ENCODE data around the gene RNPEPL1.

The RNPEPL1 gene

GRCh38 chr2:240529344-240529999, 38.8 kb upstream of the RNPEPL1 start:
- Histone ChIP-seq H4K20me1 (ENCODE audit: insufficient read depth, low read length) (no peaks in the 10 kb centered on the region), H3K9me3 (replicated peaks; ENCODE audit: insufficient read depth, low read length) (no peaks in the 10 kb centered on the region), H3K9me2 (replicated peaks; ENCODE audit: insufficient read depth, low read length) (no peaks in the 10 kb centered on the region), H2AFZ (ENCODE audit: low read length) (no peak overlapping the region), H3K9ac (ENCODE audit: low read length) (no peak overlapping the region), H3K4me2 (ENCODE audit: low read depth, low read length) (no peak overlapping the region), H3K36me3 (replicated peaks; ENCODE audit: insufficient read depth, low read length) (peaks cover 2% of the 10 kb centered on the region; the same call in 1 of the 2 replicates), H3F3A (ENCODE audit: insufficient read depth, low read length) (no peaks in the 10 kb centered on the region), H3K27me3 (replicated peaks; ENCODE audit: insufficient read depth, low read length) (no peaks in the 10 kb centered on the region), H3K4me1 (ENCODE audit: low read length) (no peaks in the 10 kb centered on the region), H3K4me3 (ENCODE audit: low read length) (no peak overlapping the region), H3K27ac (ENCODE audit: low read length) (no peak overlapping the region), H3K79me2 (ENCODE audit: low read length) (0 out of 2 replicates have a peak, but pooled peaks cover 2% of the 10 kb centered on the region)
- no peak for TF ChIP-seq EZH2 (optimal IDR thresholded peaks at IDR 0.05; ENCODE audit: low read depth, low read length)
- TF ChIP-seq CTCF (IDR thresholded peaks at IDR 0.05; ENCODE audit: low read length), result no peak
- TF ChIP-seq EZH2phosphoT487 (IDR thresholded peaks at IDR 0.05; ENCODE audit: low read length), result no peak
- DNase-seq, result no peak

- no peak for DNase-seq
- Histone ChIP-seq H2AFZ (ENCODE audit: low read length) (no peak overlapping the region), H3K4me3 (ENCODE audit: low read length) (no peak overlapping the region), H3K79me2 (ENCODE audit: low read length) (0 out of 2 replicates have a peak, but pooled peaks cover 2% of the 10 kb centered on the region), H3K4me2 (ENCODE audit: low read depth, low read length) (no peak overlapping the region), H4K20me1 (ENCODE audit: insufficient read depth, low read length) (no peaks in the 10 kb centered on the region), H3K9me2 (replicated peaks; ENCODE audit: insufficient read depth, low read length) (no peaks in the 10 kb centered on the region), H3K27me3 (replicated peaks; ENCODE audit: insufficient read depth, low read length) (no peaks in the 10 kb centered on the region), H3K27ac (ENCODE audit: low read length) (no peak overlapping the region), H3K9me3 (replicated peaks; ENCODE audit: insufficient read depth, low read length) (no peaks in the 10 kb centered on the region), H3K4me1 (ENCODE audit: low read length) (no peaks in the 10 kb centered on the region), H3K9ac (ENCODE audit: low read length) (no peak overlapping the region), H3F3A (ENCODE audit: insufficient read depth, low read length) (no peaks in the 10 kb centered on the region), H3K36me3 (replicated peaks; ENCODE audit: insufficient read depth, low read length) (peaks cover 2% of the 10 kb centered on the region; the same call in 1 of the 2 replicates)
- TF ChIP-seq CTCF (IDR thresholded peaks at IDR 0.05; ENCODE audit: low read length) (no peak), EZH2 (optimal IDR thresholded peaks at IDR 0.05; ENCODE audit: low read depth, low read length) (no peak)
Observed at GRCh38 chr2:240530181-240530580, 38.1 kb upstream of the RNPEPL1 start.

GRCh38 chr2:240531038-240531437, 37.2 kb upstream of the RNPEPL1 start:
- no peak for DNase-seq
- H3K36me3 ChIP-seq (replicated peaks; ENCODE audit: insufficient read depth, low read length), result peaks cover 2% of the 10 kb centered on the region; the same call in 1 of the 2 replicates
- H3K79me2 ChIP-seq (ENCODE audit: low read length), result 0 out of 2 replicates have a peak, but pooled peaks cover 2% of the 10 kb centered on the region
- no peaks in the 10 kb centered on the region for H3K9me3 ChIP-seq (replicated peaks; ENCODE audit: insufficient read depth, low read length)
- no peak overlapping the region for H3K4me3 ChIP-seq (ENCODE audit: low read length)
- H3K4me1 ChIP-seq (ENCODE audit: low read length), result no peaks in the 10 kb centered on the region
- H3K9me2 ChIP-seq (replicated peaks; ENCODE audit: insufficient read depth, low read length), result no peaks in the 10 kb centered on the region
- H4K20me1 ChIP-seq (ENCODE audit: insufficient read depth, low read length), result no peaks in the 10 kb centered on the region
- no peak overlapping the region for H2AFZ ChIP-seq (ENCODE audit: low read length)
- H3F3A ChIP-seq (ENCODE audit: insufficient read depth, low read length), result no peaks in the 10 kb centered on the region
- no peak overlapping the region for H3K9ac ChIP-seq (ENCODE audit: low read length)
- H3K4me2 ChIP-seq (ENCODE audit: low read depth, low read length), result no peak overlapping the region
- H3K27ac ChIP-seq (ENCODE audit: low read length), result no peak overlapping the region
- TF ChIP-seq CTCF (IDR thresholded peaks at IDR 0.05; ENCODE audit: low read length) (no peak), EZH2phosphoT487 (IDR thresholded peaks at IDR 0.05; ENCODE audit: low read length) (no peak), EZH2 (optimal IDR thresholded peaks at IDR 0.05; ENCODE audit: low read depth, low read length) (no peak)
- no peaks in the 10 kb centered on the region for H3K27me3 ChIP-seq (replicated peaks; ENCODE audit: insufficient read depth, low read length)

All from MM.1S (cell line).